PC-9 (cell line): ENCODE results near the gene STAT4. TPM values are rescaled to one million over a fixed set of nuclear protein-coding genes. Genes with fewer than 3 reads are reported as not detected.

Experiments used
- BruUV-seq: library from RNA; stranded (reverse); fragments of 400-500 nt; replicated peaks from 2 replicates; lab custom pipeline; 2021; lab: Mats Ljungman, UMichigan
- CTCF ChIA-PET: fragments of 300-600 bp; sonication (Branson Sonifier 250); formaldehyde crosslinking; loops from one replicate; lab custom pipeline; 2022; ENCODE audit warnings: antibody characterized with exemption; lab: Charles Lee
- POLR2A ChIA-PET: fragments of 300-600 bp; sonication (Branson Sonifier 250); formaldehyde crosslinking; loops from one replicate; lab custom pipeline; 2022; ENCODE audit warnings: antibody characterized with exemption; ENCODE audit not compliant: unreplicated experiment; lab: Charles Lee
- DNase-seq, 2 experiments: peaks; one replicate each; pipeline versions ENCODE4 v3.0.0 to v3.0.0-alpha.2; 2015 to 2022; ENCODE audit warnings: mixed read lengths in 1 of 2
- H2AFZ ChIP-seq: fragments of 200-600 bp; sonication (generic); 2 replicates; pipeline ENCODE4 v1.8.1; 2017; ENCODE audit warnings: antibody characterized with exemption
- H3F3A ChIP-seq: fragments of 200-600 bp; sonication (generic); 2 replicates; pipeline ENCODE4 v1.8.1; 2017; ENCODE audit warnings: antibody characterized with exemption, mild to moderate bottlenecking, low read depth; ENCODE audit not compliant: insufficient read depth
- H3K27ac ChIP-seq: fragments of 200-600 bp; sonication (generic); 2 replicates; pipeline ENCODE4 v1.6.1; 2016; ENCODE audit warnings: mixed run types
- H3K27me3 ChIP-seq: fragments of 200-600 bp; sonication (generic); 2 replicates; pipeline ENCODE4 v1.6.1; 2016; ENCODE audit warnings: low read depth, mixed run types; ENCODE audit not compliant: insufficient read depth
- H3K36me3 ChIP-seq: fragments of 200-600 bp; sonication (generic); 2 replicates; pipeline ENCODE4 v1.6.1; 2016; ENCODE audit warnings: low read depth, mixed run types
- H3K4me1 ChIP-seq: fragments of 200-600 bp; sonication (generic); replicated peaks from 2 replicates; pipeline ENCODE4 v1.6.1; 2016; ENCODE audit warnings: mixed run types; ENCODE audit not compliant: insufficient read depth
- H3K4me2 ChIP-seq: fragments of 200-600 bp; sonication (generic); 2 replicates; pipeline ENCODE4 v1.6.1; 2017; ENCODE audit warnings: mixed run types
- H3K4me3 ChIP-seq: fragments of 200-600 bp; sonication (generic); 2 replicates; pipeline ENCODE4 v1.6.1; 2016; ENCODE audit warnings: mixed run types
- H3K79me2 ChIP-seq: fragments of 200-600 bp; sonication (generic); 2 replicates; pipeline ENCODE4 v1.6.1; 2017; ENCODE audit warnings: low read depth, mixed run types
- H3K9me2 ChIP-seq: fragments of 200-600 bp; sonication (generic); 2 replicates; pipeline ENCODE4 v1.8.1; 2017; ENCODE audit warnings: mild to moderate bottlenecking; ENCODE audit not compliant: insufficient read depth
- H3K9me3 ChIP-seq: fragments of 200-600 bp; sonication (generic); 2 replicates; pipeline ENCODE4 v1.8.1; 2016; ENCODE audit warnings: low read depth; ENCODE audit not compliant: insufficient read depth
- H4K20me1 ChIP-seq: fragments of 200-600 bp; sonication (generic); 2 replicates; pipeline ENCODE4 v1.8.1; 2017; ENCODE audit not compliant: insufficient read depth
- CTCF ChIP-seq: fragments of 200-600 bp; sonication (generic); conservative IDR thresholded peaks from 2 replicates; pipeline ENCODE4 v1.6.1; 2017; ENCODE audit warnings: mixed run types, antibody characterized with exemption, mild to moderate bottlenecking, moderate library complexity
- EZH2 ChIP-seq: fragments of 200-600 bp; sonication (generic); IDR thresholded peaks from 2 replicates; pipeline ENCODE4 v1.8.0; 2017; ENCODE audit warnings: antibody characterized with exemption, low read depth
- intact Hi-C: fragments of 100-400 bp; cut with micrococcal nuclease; formaldehyde crosslinking; loops from one replicate; pipeline ENCODE4 v1.10.0; 2022; ENCODE audit not compliant: unreplicated experiment
- total RNA-seq: library from RNA; stranded (reverse); gene quantifications from 2 replicates; pipeline ENCODE4 v1.2.3, GENCODE V29; 2021

The STAT4 gene
- total RNA-seq, 1 experiment from 2014 or later = 0.70 TPM

- H3K4me1 ChIP-seq = peaks cover 21% of the 10 kb centered on the region
- H3F3A ChIP-seq = peaks cover 19% of the 10 kb centered on the region
- H3K27ac ChIP-seq = no peak overlapping the region
- DNase-seq = peak in 1 of 2 experiments; percentile 31
- H3K4me3 ChIP-seq = no peak overlapping the region
- no peaks in the 10 kb centered on the region for H3K9me2 ChIP-seq
- no peaks in the 10 kb centered on the region for H3K79me2 ChIP-seq
- CTCF ChIA-PET = no interaction called here
- no peak for TF ChIP-seq CTCF
- no peak for TF ChIP-seq EZH2
- no peaks in the 10 kb centered on the region for H3K36me3 ChIP-seq
- no peaks in the 10 kb centered on the region for H4K20me1 ChIP-seq
- H3K27me3 ChIP-seq = no peaks in the 10 kb centered on the region
- no peak overlapping the region for H2AFZ ChIP-seq
- POLR2A ChIA-PET = no interaction called here
- no peaks in the 10 kb centered on the region for H3K9me3 ChIP-seq
- BruUV-seq = no TSS peak
- H3K4me2 ChIP-seq = no peak overlapping the region
- intact Hi-C loops = loop anchor here (1.0 to 10.0 kb wide), 2 partner anchors 37 to 60 kb away; no protein-coding TSS in a partner anchor
Measured at GRCh38 chr2:190984595-190984994, 166.2 kb downstream of the STAT4 start.

GRCh38 chr2:190982262-190983034, 168.3 kb downstream of the STAT4 start:
- H3K4me3 ChIP-seq = no peak overlapping the region
- H3K4me2 ChIP-seq = no peak overlapping the region
- no TSS peak for BruUV-seq
- no peak for DNase-seq
- intact Hi-C loops = loop anchor here (10.0 kb wide), 1 partner anchor 58 kb away; no protein-coding TSS in a partner anchor
- H3K9me2 ChIP-seq = no peaks in the 10 kb centered on the region
- POLR2A ChIA-PET = no interaction called here
- no peak overlapping the region for H2AFZ ChIP-seq
- no peaks in the 10 kb centered on the region for H4K20me1 ChIP-seq
- no peaks in the 10 kb centered on the region for H3K79me2 ChIP-seq
- no peak overlapping the region for H3K27ac ChIP-seq
- no peaks in the 10 kb centered on the region for H3K27me3 ChIP-seq
- no peaks in the 10 kb centered on the region for H3K9me3 ChIP-seq
- TF ChIP-seq CTCF = no peak
- no peak for TF ChIP-seq EZH2
- peaks cover 25% of the 10 kb centered on the region for H3F3A ChIP-seq
- CTCF ChIA-PET = interaction anchor here (0.6 kb wide), 1 partner anchor 96 kb away, joined by 3 read pairs; no protein-coding TSS in a partner anchor
- H3K36me3 ChIP-seq = peaks cover 21% of the 10 kb centered on the region
- H3K4me1 ChIP-seq = peaks cover 40% of the 10 kb centered on the region

- H3K9me2 ChIP-seq = no peaks in the 10 kb centered on the region
- H3F3A ChIP-seq = peaks cover 25% of the 10 kb centered on the region
- peaks cover 40% of the 10 kb centered on the region for H3K4me1 ChIP-seq
- no peak for DNase-seq
- no peak overlapping the region for H3K4me3 ChIP-seq
- no peak for TF ChIP-seq CTCF
- TF ChIP-seq EZH2 = no peak
- H3K27me3 ChIP-seq = no peaks in the 10 kb centered on the region
- H3K36me3 ChIP-seq = peaks cover 22% of the 10 kb centered on the region
- H3K4me2 ChIP-seq = peak overlapping the region; percentile 60; the same call in 1 of the 2 replicates
- intact Hi-C loops = loop anchor here (10.0 kb wide), 1 partner anchor 57 kb away; no protein-coding TSS in a partner anchor
- no peak overlapping the region for H3K27ac ChIP-seq
- H4K20me1 ChIP-seq = no peaks in the 10 kb centered on the region
- H3K9me3 ChIP-seq = no peaks in the 10 kb centered on the region
- ChIA-PET POLR2A (no interaction called here), CTCF (no interaction called here)
- no peaks in the 10 kb centered on the region for H3K79me2 ChIP-seq
- no peak overlapping the region for H2AFZ ChIP-seq
- no TSS peak for BruUV-seq
Measured at GRCh38 chr2:190981733-190982132, 169.1 kb downstream of the STAT4 start.
